Mesodermal cell (in vitro differentiated cells): Measurements from ENCODE around the gene PRR18.

Source experiments
- H3K27ac ChIP-seq: 2 replicates; pipeline ENCODE4 v1.7.0; 2013; ENCODE audit warnings: mild to moderate bottlenecking, low read depth, low read length, moderate library complexity; ENCODE audit not compliant: severe bottlenecking
- H3K36me3 ChIP-seq: 2 replicates; pipeline ENCODE4 v1.7.1; 2013; ENCODE audit warnings: mild to moderate bottlenecking, low read length, moderate library complexity; ENCODE audit not compliant: control insufficient read depth, insufficient read depth
- H3K4me1 ChIP-seq: one replicate; pipeline ENCODE4 v1.7.1; 2013; ENCODE audit warnings: mild to moderate bottlenecking, low read length; ENCODE audit not compliant: insufficient read depth, control insufficient read depth, poor library complexity, severe bottlenecking
- H3K4me3 ChIP-seq: 2 replicates; pipeline ENCODE4 v1.7.0; 2013; ENCODE audit warnings: low read length, control low read depth, mild to moderate bottlenecking; ENCODE audit not compliant: insufficient read depth, poor library complexity, severe bottlenecking; ENCODE audit errors: extremely low read depth
- H3K9me3 ChIP-seq: 2 replicates; pipeline ENCODE4 v1.7.1; 2013; ENCODE audit warnings: mild to moderate bottlenecking, low read length, moderate library complexity; ENCODE audit not compliant: control insufficient read depth
- WGBS, 2 experiments: methylation state at CpG; one replicate each; pipeline ENCODE4 v1.1.5; 2013; ENCODE audit warnings: missing lambda C conversion rate in 2 of 2; ENCODE audit not compliant: insufficient coverage in 2 of 2; 5-methylcytosine and 5-hydroxymethylcytosine counted together

The PRR18 gene

DNA sequence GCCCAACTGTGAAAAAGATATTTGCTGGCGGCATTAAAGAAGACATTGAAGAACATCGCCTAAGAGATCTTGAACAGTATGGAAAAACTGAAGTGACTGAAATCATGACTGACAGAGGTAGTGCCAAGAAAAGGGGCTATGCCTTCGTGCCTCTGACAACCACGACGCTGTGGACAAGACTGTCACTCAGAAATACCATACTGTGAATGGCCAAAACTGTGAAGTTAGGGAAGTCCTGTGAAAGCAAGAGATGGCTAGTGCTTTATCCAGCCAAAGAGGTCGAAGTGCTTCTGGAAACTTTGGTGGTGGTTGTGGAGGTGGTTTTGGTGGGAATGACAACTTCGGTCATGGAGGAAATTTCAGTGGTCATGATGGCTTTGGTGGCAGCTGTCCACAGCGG, 26.7 kb upstream of the PRR18 start:
- Histone ChIP-seq H3K9me3 (no peaks in the 10 kb centered on the region), H3K4me1 (peaks cover 4% of the 10 kb centered on the region), H3K27ac (no peak overlapping the region), H3K4me3 (no peak overlapping the region), H3K36me3 (peaks cover 38% of the 10 kb centered on the region)
- 97 to 98% methylated on average over 5 to 6 of the region's 8 CpGs for WGBS, 2 experiments

DNA sequence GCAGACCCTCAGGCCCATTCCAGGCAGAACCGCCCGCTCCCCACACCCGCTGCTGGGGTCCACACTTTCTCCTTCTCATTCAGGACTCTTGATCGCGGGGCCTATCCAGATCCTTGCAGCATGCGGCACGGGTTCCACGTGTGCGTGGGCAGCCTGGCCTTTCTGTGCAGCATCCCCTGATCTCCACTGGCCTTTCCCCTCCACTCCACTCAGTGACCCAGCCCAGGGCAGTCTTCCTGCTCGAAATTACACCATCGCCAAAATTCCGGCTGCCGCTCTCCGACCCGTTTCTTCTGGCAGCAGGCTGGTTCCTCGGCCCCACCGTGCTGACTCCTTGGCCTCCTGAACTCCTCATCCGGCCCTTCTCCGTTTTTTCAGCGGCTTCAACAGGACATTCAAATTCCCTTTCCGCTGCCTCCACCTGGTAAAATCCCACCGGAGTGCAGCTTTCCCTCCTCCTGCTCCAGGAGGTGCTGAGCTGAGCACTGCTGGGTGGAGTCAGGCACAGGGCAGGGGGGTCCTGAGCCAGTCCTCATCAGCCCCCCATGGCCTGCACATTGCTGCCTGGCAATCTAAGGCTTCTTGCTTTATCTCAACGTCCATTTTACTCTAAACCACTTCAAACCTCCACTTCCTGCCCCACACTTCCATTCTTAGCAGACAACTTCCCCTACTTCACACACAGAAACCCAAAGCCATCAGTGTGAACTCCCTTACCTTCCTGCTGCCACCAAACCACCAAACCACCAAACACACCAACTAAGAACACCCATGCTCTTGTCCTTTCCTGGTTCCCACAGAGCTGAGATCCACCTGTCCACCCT, 25.2 kb upstream of the PRR18 start:
- H3K27ac ChIP-seq = no peak overlapping the region
- H3K4me1 ChIP-seq = peaks cover under 1% of the 10 kb centered on the region

GRCh38 chr6:166331503-166332415, 23.6 kb upstream of the PRR18 start:
- Histone ChIP-seq H3K4me1 (no peaks in the 10 kb centered on the region), H3K4me3 (no peak overlapping the region), H3K36me3 (peaks cover 25% of the 10 kb centered on the region), H3K27ac (no peak overlapping the region), H3K9me3 (no peaks in the 10 kb centered on the region)
- WGBS, 2 experiments = 89 to 93% methylated on average over 5 to 6 of the region's 13 CpGs

More for the DNA sequence above, 25.2 kb upstream of the PRR18 start:
- WGBS, 2 experiments = 91 to 93% methylated on average over 18 to 23 of the region's 23 CpGs
- Histone ChIP-seq H3K4me3 (no peak overlapping the region), H3K9me3 (no peaks in the 10 kb centered on the region), H3K36me3 (peaks cover 40% of the 10 kb centered on the region)

GRCh38 chr6:166330612-166331011, 22.4 kb upstream of the PRR18 start:
- peaks cover 33% of the 10 kb centered on the region for H3K36me3 ChIP-seq

GRCh38 chr6:166325383-166326042, 17.3 kb upstream of the PRR18 start:
- Histone ChIP-seq H3K4me3 (no peak overlapping the region), H3K9me3 (no peaks in the 10 kb centered on the region), H3K36me3 (peaks cover 64% of the 10 kb centered on the region), H3K4me1 (no peaks in the 10 kb centered on the region), H3K27ac (no peak overlapping the region)
- 92% methylated on average over 5 to 6 of the region's 6 CpGs for WGBS, 2 experiments

More at GRCh38 chr6:166330612-166331011, 22.4 kb upstream of the PRR18 start:
- Histone ChIP-seq H3K27ac (no peak overlapping the region), H3K4me1 (no peaks in the 10 kb centered on the region), H3K4me3 (no peak overlapping the region), H3K9me3 (no peaks in the 10 kb centered on the region)
- WGBS, 2 experiments = 36 to 55% methylated on average over 4 to 9 of the region's 11 CpGs

GRCh38 chr6:166323395-166323794, 15.2 kb upstream of the PRR18 start:
- H3K27ac ChIP-seq = no peak overlapping the region
- no peak overlapping the region for H3K4me3 ChIP-seq
- peaks cover 61% of the 10 kb centered on the region for H3K36me3 ChIP-seq
- 90 to 94% methylated on average over 2 to 4 of the region's 5 CpGs for WGBS, 2 experiments
- no peaks in the 10 kb centered on the region for H3K9me3 ChIP-seq
- peaks cover 4% of the 10 kb centered on the region for H3K4me1 ChIP-seq

DNA sequence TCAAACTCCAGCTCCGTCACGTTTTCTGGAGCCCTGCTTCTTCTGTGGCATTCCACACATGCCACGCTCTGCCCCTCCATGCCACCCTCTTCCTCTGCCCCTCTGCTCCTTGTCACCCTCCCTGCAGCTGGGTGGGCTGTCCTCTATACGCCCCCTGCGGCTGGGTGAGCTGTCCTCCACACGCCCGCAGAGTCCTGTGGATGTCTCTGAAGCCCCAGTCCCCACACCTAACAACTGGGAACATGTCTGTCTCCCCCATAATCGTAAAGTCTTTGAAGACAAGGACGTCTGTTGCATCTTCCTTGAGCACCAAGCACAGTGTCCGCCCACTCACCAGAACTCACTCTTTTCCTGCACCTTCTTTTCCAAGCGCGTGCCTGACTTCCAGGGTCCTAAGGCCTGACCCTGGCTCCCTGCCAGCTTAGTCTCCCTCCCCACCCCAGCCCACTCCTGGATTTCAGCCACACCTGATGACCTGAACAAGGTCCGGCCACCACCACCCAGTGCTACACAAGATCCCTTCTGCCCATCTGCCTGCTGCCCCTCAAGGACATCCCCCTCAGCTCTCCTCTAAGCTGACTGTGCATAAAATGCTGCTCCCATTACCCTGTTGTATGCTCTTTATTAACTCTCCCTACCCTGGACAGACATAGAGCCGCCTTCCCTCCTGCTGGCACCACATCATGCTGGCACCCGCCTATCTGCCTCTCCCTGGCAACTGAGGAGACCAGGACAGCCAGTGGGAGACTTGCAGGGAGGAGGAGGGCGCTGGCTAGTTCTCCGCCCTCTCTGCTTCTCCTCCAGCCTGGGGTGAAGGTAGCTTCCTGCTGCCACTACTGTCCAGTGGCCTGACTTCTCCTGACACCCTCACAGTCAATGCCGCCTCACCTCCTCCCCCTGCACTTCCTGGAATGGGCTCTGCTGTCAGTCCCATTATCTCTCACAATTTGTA, 10.7 kb upstream of the PRR18 start:
- Histone ChIP-seq H3K4me1 (peaks cover 4% of the 10 kb centered on the region), H3K9me3 (no peaks in the 10 kb centered on the region), H3K36me3 (peaks cover 39% of the 10 kb centered on the region), H3K4me3 (no peak overlapping the region), H3K27ac (no peak overlapping the region)
- 84 to 94% methylated on average over 12 to 15 of the region's 18 CpGs for WGBS, 2 experiments

GRCh38 chr6:166318227-166318626, 10.0 kb upstream of the PRR18 start:
- Histone ChIP-seq H3K36me3 (peaks cover 32% of the 10 kb centered on the region), H3K4me3 (no peak overlapping the region), H3K27ac (peak overlapping the region; percentile 10), H3K4me1 (peaks cover 4% of the 10 kb centered on the region), H3K9me3 (no peaks in the 10 kb centered on the region)
- WGBS, 2 experiments = 90 to 92% methylated on average over 14 of the region's 14 CpGs

DNA sequence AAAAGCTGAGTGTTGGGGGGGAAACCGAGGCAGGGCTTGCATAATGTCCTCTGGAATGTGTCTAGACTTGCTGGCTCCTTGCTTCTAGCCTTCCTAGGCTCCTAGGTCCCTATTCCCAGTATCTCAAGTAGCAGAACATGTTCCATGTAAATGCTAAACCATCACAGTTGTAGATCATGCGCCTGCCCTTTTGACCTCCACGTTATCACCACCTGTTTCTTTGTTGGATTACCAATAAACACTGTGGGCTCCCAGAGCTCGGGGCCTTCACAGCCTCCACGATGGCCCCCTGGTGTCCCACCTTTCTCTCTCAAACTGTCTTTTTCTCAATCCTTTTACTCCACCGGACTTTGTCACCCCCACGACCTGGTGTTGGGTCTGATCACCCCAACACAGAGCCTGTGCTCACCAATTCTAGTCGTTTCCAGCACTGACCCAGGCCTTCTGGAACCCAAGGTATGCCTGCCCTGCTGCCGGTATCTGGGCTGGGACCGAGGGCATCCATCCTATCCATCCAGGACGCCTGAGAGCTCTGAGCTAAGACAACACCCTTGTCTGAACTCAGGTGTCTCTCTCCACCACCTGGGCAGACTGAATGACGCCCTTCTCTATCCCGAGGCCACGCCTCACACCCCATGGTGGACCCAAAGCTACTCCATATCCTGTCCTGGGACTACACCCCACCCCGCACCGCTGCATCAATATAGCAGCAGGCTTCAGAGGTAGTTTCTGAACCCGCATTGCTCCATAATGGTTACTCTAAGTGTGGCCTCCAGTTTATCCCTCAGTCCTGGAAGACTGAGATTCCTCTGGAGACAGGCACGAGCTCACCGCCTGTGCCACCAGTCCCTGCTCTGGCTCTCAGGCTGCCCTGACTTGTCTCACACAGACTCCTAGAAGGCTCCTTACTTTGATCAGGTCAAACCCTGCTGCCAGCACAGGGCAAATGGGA, 9.3 kb upstream of the PRR18 start:
- H3K36me3 ChIP-seq = peaks cover 25% of the 10 kb centered on the region
- no peak overlapping the region for H3K4me3 ChIP-seq
- no peaks in the 10 kb centered on the region for H3K9me3 ChIP-seq
- H3K4me1 ChIP-seq = peaks cover 4% of the 10 kb centered on the region
- 90 to 95% methylated on average over 17 to 18 of the region's 19 CpGs for WGBS, 2 experiments
- H3K27ac ChIP-seq = peak overlapping the region; percentile 10
